HTR-8/SVneo (cell line): ENCODE data around the gene PDILT.
"Not testable (repeated sequence)": the region's sequence is repeated elsewhere in the genome, so short reads cannot be mapped to it uniquely, and the experiment has no call there.

ENCODE experiments used
- DNase-seq: peaks from one replicate; pipeline ENCODE4 v3.0.0; 2011; ENCODE audit warnings: low spot score, mixed read lengths; ENCODE audit not compliant: insufficient read length
- FAIRE-seq: peaks from 2 replicates; lab custom pipeline; 2011; peaks lifted over from hg19 to GRCh38; lab: Jason Lieb, UNC

PDILT gene

GRCh38 chr16:20329392-20330138, 75.0 kb downstream of the PDILT start:
- DNase-seq (no peak), FAIRE-seq (no peak)

- FAIRE-seq, result no peak
Observed at GRCh38 chr16:20327444-20328041, 77.0 kb downstream of the PDILT start, which contains the start of gene GP2. Gene GP2, minus strand, starts transcription at chr16:20327513. Its CDS starts 1,082 bp downstream, at chr16:20326431.

GRCh38 chr16:20326321-20326720, 78.2 kb downstream of the PDILT start:
- FAIRE-seq (no peak), DNase-seq (no peak)

More at GRCh38 chr16:20327444-20328041, 77.0 kb downstream of the PDILT start, which contains the start of gene GP2:
- no peak for DNase-seq

GRCh38 chr16:20325005-20325404, 79.5 kb downstream of the PDILT start:
- DNase-seq, result no peak
- no peak for FAIRE-seq

- DNase-seq (no peak), FAIRE-seq (no peak)
Observed at GRCh38 chr16:20323591-20324117, 80.9 kb downstream of the PDILT start.

- FAIRE-seq (no peak), DNase-seq (no peak)
Observed at GRCh38 chr16:20322696-20323095, 81.8 kb downstream of the PDILT start.

GRCh38 chr16:20321671-20322070, 82.9 kb downstream of the PDILT start:
- no peak for DNase-seq

GRCh38 chr16:20321051-20321450, 83.5 kb downstream of the PDILT start:
- FAIRE-seq, DNase-seq: not testable (repeated sequence)

More at GRCh38 chr16:20321671-20322070, 82.9 kb downstream of the PDILT start:
- FAIRE-seq, result no peak

GRCh38 chr16:20320592-20320991, 83.9 kb downstream of the PDILT start:
- no peak for DNase-seq
- no peak for FAIRE-seq

- FAIRE-seq, result no peak
- no peak for DNase-seq
Observed at GRCh38 chr16:20320178-20320577, 84.4 kb downstream of the PDILT start.

GRCh38 chr16:20319406-20319805, 85.1 kb downstream of the PDILT start:
- no peak for FAIRE-seq
- DNase-seq, result no peak

GRCh38 chr16:20318437-20318836, 86.1 kb downstream of the PDILT start:
- FAIRE-seq, result no peak

GRCh38 chr16:20318006-20318405, 86.5 kb downstream of the PDILT start:
- FAIRE-seq, result no peak
- no peak for DNase-seq

More at GRCh38 chr16:20318437-20318836, 86.1 kb downstream of the PDILT start:
- no peak for DNase-seq

- FAIRE-seq (no peak), DNase-seq (no peak)
Observed at GRCh38 chr16:20317117-20317516, 87.4 kb downstream of the PDILT start.

GRCh38 chr16:20316715-20317114, 87.8 kb downstream of the PDILT start:
- FAIRE-seq (no peak), DNase-seq (no peak)

- no peak for FAIRE-seq
Observed at GRCh38 chr16:20315764-20316163, 88.8 kb downstream of the PDILT start.

GRCh38 chr16:20314575-20314974, 90.0 kb downstream of the PDILT start:
- no peak for FAIRE-seq
- no peak for DNase-seq

More at GRCh38 chr16:20315764-20316163, 88.8 kb downstream of the PDILT start:
- DNase-seq, result no peak

GRCh38 chr16:20313741-20314140, 90.8 kb downstream of the PDILT start:
- DNase-seq (no peak), FAIRE-seq (no peak)

GRCh38 chr16:20312536-20313095, 91.9 kb downstream of the PDILT start:
- not testable (repeated sequence) for DNase-seq, FAIRE-seq

- no peak for DNase-seq
- FAIRE-seq, result no peak
Observed at GRCh38 chr16:20311548-20311947, 93.0 kb downstream of the PDILT start.
